ENCODE data around the gene ITGB3BP. TPM values are rescaled to one million over a fixed set of nuclear protein-coding genes. Genes with fewer than 3 reads are reported as not detected.
"Not testable (repeated sequence)": the region's sequence is repeated elsewhere in the genome, so short reads cannot be mapped to it uniquely, and the experiment has no call there.

ITGB3BP gene
- 70.7 and 75.0 TPM in 2 replicates for total RNA-seq (2021)
- percentile 84 among the genes with signal in this experiment for Bru-seq, nascent RNA
- BruChase-seq, experiment 1, labeled RNA remaining after a 2-hour chase: percentile 81 among the genes with signal in this experiment
- percentile 67 among the genes with signal in this experiment for BruChase-seq, experiment 2, labeled RNA remaining after a 6-hour chase
- long read RNA-seq, transcript ITGB3BP-201 (9 exons, 948 nt): major isoform, 40 of 108 reads
- long read RNA-seq, transcript ITGB3BP-212 (10 exons, 1,285 nt): minor isoform, 9 of 108 reads
- long read RNA-seq, partial matches to known transcripts: 11 of 108 reads
- long read RNA-seq, other reads (novel, unspliced or antisense): 44 of 108 reads

- H3K9me3 ChIP-seq (ENCODE audit: low read depth, low read length, poor library complexity, severe bottlenecking): no peaks in the 10 kb centered on the region
- no TSS peak for BruUV-seq (replicated peaks)
- peaks cover 16% of the 10 kb centered on the region for H3K36me3 ChIP-seq (ENCODE audit: insufficient read depth, low read length, poor library complexity, severe bottlenecking)
- CTCF ChIA-PET: no interaction called here
- no peaks in the 10 kb centered on the region for H3K27me3 ChIP-seq (replicated peaks; ENCODE audit: insufficient read depth, low read depth, low read length, poor library complexity)
- POLR2A ChIA-PET (ENCODE audit: low non-redundant PET): interaction anchor here (0.6 kb wide), 1 partner anchor 95 kb away, joined by 4 read pairs; no protein-coding TSS in a partner anchor
- peaks cover 20% of the 10 kb centered on the region for H3K4me1 ChIP-seq (ENCODE audit: insufficient read depth, low read length, poor library complexity, severe bottlenecking)
- intact Hi-C loops (cut with micrococcal nuclease; ENCODE audit: unreplicated experiment): no loop called here
- peak; percentile 97 for DNase-seq (ENCODE audit: low spot score)
- H3K27ac ChIP-seq (ENCODE audit: low read depth, low read length, poor library complexity, severe bottlenecking): peak within 1 kb of the TSS; percentile 95
- no peak for TF ChIP-seq EZH2 (IDR thresholded peaks at IDR 0.05; ENCODE audit: borderline replicate concordance, low read depth, low read length, poor library complexity, severe bottlenecking)
- no peak for TF ChIP-seq CTCF (conservative IDR thresholded peaks at IDR 0.05; ENCODE audit: low read depth, low read length)
- peak within 1 kb of the TSS; percentile 63 for H3K4me3 ChIP-seq (ENCODE audit: low read depth, low read length, poor library complexity, severe bottlenecking)
These were observed at the start of gene ITGB3BP, which contains the start of gene EFCAB7 for GRCh38 chr1:63522891-63523728. TSS of gene ITGB3BP (minus strand) at chr1:63523225. CDS start at chr1:63523133, 92 bp downstream. TSS of gene EFCAB7 (plus strand) at chr1:63523525. CDS start at chr1:63525573, 2,048 bp downstream.

DNA sequence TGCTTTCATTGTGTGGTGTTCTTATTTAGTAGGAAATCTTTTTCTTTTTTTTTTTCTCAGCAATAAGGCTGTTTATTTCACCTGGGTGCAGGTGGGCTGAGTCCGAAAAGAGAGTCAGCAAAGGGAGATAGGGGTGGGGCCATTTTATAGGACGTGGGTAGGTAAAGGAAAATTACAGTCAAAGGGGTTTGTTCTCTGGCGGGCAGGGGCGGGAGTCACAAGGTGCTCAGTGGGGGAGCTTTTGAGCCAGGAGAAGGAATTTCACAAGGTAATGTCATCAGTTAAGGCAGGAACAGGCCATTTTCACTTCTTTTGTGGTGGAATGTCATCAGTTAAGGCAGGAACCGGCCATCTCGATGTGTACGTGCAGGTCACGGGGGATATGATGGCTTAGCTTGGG lies 49.7 kb upstream of the ITGB3BP start:
- CTCF ChIA-PET; H3K27me3 ChIP-seq (replicated peaks; ENCODE audit: insufficient read depth, low read depth, low read length, poor library complexity); intact Hi-C loops (cut with micrococcal nuclease; ENCODE audit: unreplicated experiment); POLR2A ChIA-PET (ENCODE audit: low non-redundant PET); H3K4me3 ChIP-seq (ENCODE audit: low read depth, low read length, poor library complexity, severe bottlenecking); H3K4me1 ChIP-seq (ENCODE audit: insufficient read depth, low read length, poor library complexity, severe bottlenecking); H3K27ac ChIP-seq (ENCODE audit: low read depth, low read length, poor library complexity, severe bottlenecking); BruUV-seq (replicated peaks); H3K9me3 ChIP-seq (ENCODE audit: low read depth, low read length, poor library complexity, severe bottlenecking); H3K36me3 ChIP-seq (ENCODE audit: insufficient read depth, low read length, poor library complexity, severe bottlenecking); DNase-seq (ENCODE audit: low spot score): not testable (repeated sequence)

GRCh38 chr1:63569640-63570316 lies 46.8 kb upstream of the ITGB3BP start:
- no peak for TF ChIP-seq CTCF (conservative IDR thresholded peaks at IDR 0.05; ENCODE audit: low read depth, low read length)
- no peak for TF ChIP-seq EZH2 (IDR thresholded peaks at IDR 0.05; ENCODE audit: borderline replicate concordance, low read depth, low read length, poor library complexity, severe bottlenecking)
- Histone ChIP-seq H3K36me3 (ENCODE audit: insufficient read depth, low read length, poor library complexity, severe bottlenecking) (no peaks in the 10 kb centered on the region), H3K4me3 (ENCODE audit: low read depth, low read length, poor library complexity, severe bottlenecking) (no peak overlapping the region), H3K9me3 (ENCODE audit: low read depth, low read length, poor library complexity, severe bottlenecking) (no peaks in the 10 kb centered on the region), H3K27ac (ENCODE audit: low read depth, low read length, poor library complexity, severe bottlenecking) (no peak overlapping the region), H3K27me3 (replicated peaks; ENCODE audit: insufficient read depth, low read depth, low read length, poor library complexity) (no peaks in the 10 kb centered on the region), H3K4me1 (ENCODE audit: insufficient read depth, low read length, poor library complexity, severe bottlenecking) (no peaks in the 10 kb centered on the region)
- POLR2A ChIA-PET (ENCODE audit: low non-redundant PET): no interaction called here
- intact Hi-C loops (cut with micrococcal nuclease; ENCODE audit: unreplicated experiment): no loop called here
- CTCF ChIA-PET: no interaction called here
- no TSS peak for BruUV-seq (replicated peaks)
- DNase-seq (ENCODE audit: low spot score): no peak

All from A673 (cell line).